K562 (cell line): ENCODE results near the gene OSBPL3. TPM values are rescaled to one million over a fixed set of nuclear protein-coding genes. Genes with fewer than 3 reads are reported as not detected.

Experiments
- AFF4 ChIP-seq: sonication (generic); formaldehyde crosslinking; IDR thresholded peaks from 2 replicates; pipeline ENCODE4 v1.8.0; 2023; ENCODE audit warnings: mild to moderate bottlenecking, missing genetic modification reagents
- CHD4 ChIP-seq: fragments of 200-600 bp; sonication (generic); IDR thresholded peaks from 3 replicates; pipeline ENCODE4 v1.6.1; 2012; ENCODE audit warnings: low read depth, mild to moderate bottlenecking, mixed read lengths, low read length, inconsistent platforms; ENCODE audit not compliant: insufficient read depth, insufficient replicate concordance, poor library complexity, severe bottlenecking
- CREM ChIP-seq: IDR thresholded peaks from 2 replicates; pipeline ENCODE4 v1.6.1; 2014; ENCODE audit warnings: antibody characterized with exemption, low read depth
- CTCF ChIP-seq, 3 experiments: IDR thresholded peaks in 2 of 3; conservative IDR thresholded peaks in 1 of 3; 2 replicates each; pipeline ENCODE4 v1.5.1; 2011 to 2012; ENCODE audit warnings: low read length in 3 of 3, mild to moderate bottlenecking in 3 of 3, control low read depth in 2 of 3, improper control_type of control experiment in 1 of 3, inconsistent platforms in 1 of 3, low read depth in 1 of 3, mixed read lengths in 1 of 3, moderate library complexity in 1 of 3; ENCODE audit not compliant: insufficient read depth in 2 of 3
- HDAC1 ChIP-seq, 2 experiments: fragments of 450-650 bp; IDR thresholded peaks; 2 replicates each; pipeline ENCODE4 v1.6.1; 2016 to 2017; ENCODE audit warnings: inconsistent platforms in 1 of 2, mild to moderate bottlenecking in 1 of 2, moderate library complexity in 1 of 2
- KLF6 ChIP-seq: fragments of 250-450 bp; sonication (Bioruptor Pico); IDR thresholded peaks from 2 replicates; pipeline ENCODE4 v1.4.0; 2020; ENCODE audit warnings: mild to moderate bottlenecking, moderate library complexity, borderline replicate concordance
- NFYB ChIP-seq: IDR thresholded peaks from 2 replicates; pipeline ENCODE4 v1.6.1; 2011; ENCODE audit warnings: mild to moderate bottlenecking, moderate library complexity; ENCODE audit not compliant: insufficient read length; ENCODE audit errors: extremely low read depth
- SAFB2 ChIP-seq: fragments of 200-400 bp; formaldehyde crosslinking; IDR thresholded peaks from 2 replicates; pipeline ENCODE4 v1.6.1; 2018; ENCODE audit warnings: borderline replicate concordance, low read length, low read depth, moderate library complexity; ENCODE audit not compliant: severe bottlenecking
- SUPT5H ChIP-seq: fragments of 450-650 bp; IDR thresholded peaks from 2 replicates; pipeline ENCODE4 v1.6.1; 2016
- TFAP4 ChIP-seq: sonication (generic); formaldehyde crosslinking; IDR thresholded peaks from 2 replicates; pipeline ENCODE4 v1.8.0; 2022; ENCODE audit warnings: missing genetic modification reagents, mild to moderate bottlenecking, moderate library complexity, borderline replicate concordance
- ZFP91 ChIP-seq: sonication (generic); formaldehyde crosslinking; IDR thresholded peaks from 2 replicates; pipeline ENCODE4 v1.8.0; 2022; ENCODE audit warnings: mild to moderate bottlenecking, missing genetic modification reagents
- polyA plus RNA-seq, 8 experiments: library from polyadenylated mRNA; depleted of rRNA in 4 of 8; stranded (reverse) in 5 of 8; unstranded in 3 of 8; fragments of >200 nt; fragmentation: Nextera tagmentation in 2 of 8; fragmentation: Illumina TruSeq in 1 of 8; extraction: Ambion mirVana in 2 of 8; extraction: Trizol in 1 of 8; gene quantifications; 2 replicates each; pipeline versions ENCODE4 v1.2.1 to v1.2.3, GENCODE V29; 2011 to 2014; ENCODE audit warnings: inconsistent platforms in 1 of 8, missing spikeins in 1 of 8
- total RNA-seq, 7 experiments: library from RNA; depleted of rRNA in 6 of 7; stranded (reverse); fragments of >200 nt in 6 of 7; fragmentation: Illumina TruSeq in 2 of 7; extraction: Trizol in 2 of 7; gene quantifications; 2 replicates each; pipeline versions ENCODE4 v1.2.1 to v1.2.3, GENCODE V29; 2011 to 2021; ENCODE audit warnings: low replicate concordance in 1 of 7
- TF ChIP-seq, protein P1 (sequence below): fragments of 200-800 bp; sonication (Bioruptor generic); IDR thresholded peaks from 2 replicates; pipeline ENCODE4 v1.6.1; 2016; ENCODE audit warnings: missing genetic modification characterization, missing compliant biosample characterization

The OSBPL3 gene
- total and polyA plus RNA-seq, 9 of the 15 experiments (the other 6 are each of a cell fraction or from before 2014, with no cell fraction given), result 4.8 to 37.2 (median 26.5) TPM

DNA sequence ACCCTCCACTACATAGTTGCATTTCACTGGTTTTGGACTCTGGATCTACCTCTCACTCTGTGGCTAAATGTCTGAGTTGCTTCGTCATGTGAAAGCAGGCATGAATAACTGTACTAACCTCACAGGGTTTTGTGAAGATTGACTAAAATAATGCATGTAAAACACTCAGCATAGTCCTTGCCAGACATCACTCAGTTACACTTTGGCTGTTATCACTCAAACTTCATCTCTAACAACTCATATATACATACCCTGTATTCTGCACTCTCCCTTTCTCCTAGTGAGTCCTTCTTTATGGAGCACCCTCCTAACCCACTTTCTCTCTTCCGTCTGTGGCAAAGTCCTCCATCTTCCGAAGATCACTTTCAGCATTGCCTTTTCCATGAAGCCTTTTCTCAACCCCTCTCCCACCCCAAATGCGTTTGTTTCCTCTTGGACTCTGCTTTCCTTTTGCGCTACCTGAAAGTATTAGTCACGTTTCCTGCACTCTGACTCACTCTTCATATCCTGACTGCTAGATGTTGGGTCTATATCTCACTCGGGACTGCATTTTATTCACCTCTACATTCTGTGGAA lies 72.6 kb downstream of the OSBPL3 start (continued):
- TF ChIP-seq, protein P1, sequence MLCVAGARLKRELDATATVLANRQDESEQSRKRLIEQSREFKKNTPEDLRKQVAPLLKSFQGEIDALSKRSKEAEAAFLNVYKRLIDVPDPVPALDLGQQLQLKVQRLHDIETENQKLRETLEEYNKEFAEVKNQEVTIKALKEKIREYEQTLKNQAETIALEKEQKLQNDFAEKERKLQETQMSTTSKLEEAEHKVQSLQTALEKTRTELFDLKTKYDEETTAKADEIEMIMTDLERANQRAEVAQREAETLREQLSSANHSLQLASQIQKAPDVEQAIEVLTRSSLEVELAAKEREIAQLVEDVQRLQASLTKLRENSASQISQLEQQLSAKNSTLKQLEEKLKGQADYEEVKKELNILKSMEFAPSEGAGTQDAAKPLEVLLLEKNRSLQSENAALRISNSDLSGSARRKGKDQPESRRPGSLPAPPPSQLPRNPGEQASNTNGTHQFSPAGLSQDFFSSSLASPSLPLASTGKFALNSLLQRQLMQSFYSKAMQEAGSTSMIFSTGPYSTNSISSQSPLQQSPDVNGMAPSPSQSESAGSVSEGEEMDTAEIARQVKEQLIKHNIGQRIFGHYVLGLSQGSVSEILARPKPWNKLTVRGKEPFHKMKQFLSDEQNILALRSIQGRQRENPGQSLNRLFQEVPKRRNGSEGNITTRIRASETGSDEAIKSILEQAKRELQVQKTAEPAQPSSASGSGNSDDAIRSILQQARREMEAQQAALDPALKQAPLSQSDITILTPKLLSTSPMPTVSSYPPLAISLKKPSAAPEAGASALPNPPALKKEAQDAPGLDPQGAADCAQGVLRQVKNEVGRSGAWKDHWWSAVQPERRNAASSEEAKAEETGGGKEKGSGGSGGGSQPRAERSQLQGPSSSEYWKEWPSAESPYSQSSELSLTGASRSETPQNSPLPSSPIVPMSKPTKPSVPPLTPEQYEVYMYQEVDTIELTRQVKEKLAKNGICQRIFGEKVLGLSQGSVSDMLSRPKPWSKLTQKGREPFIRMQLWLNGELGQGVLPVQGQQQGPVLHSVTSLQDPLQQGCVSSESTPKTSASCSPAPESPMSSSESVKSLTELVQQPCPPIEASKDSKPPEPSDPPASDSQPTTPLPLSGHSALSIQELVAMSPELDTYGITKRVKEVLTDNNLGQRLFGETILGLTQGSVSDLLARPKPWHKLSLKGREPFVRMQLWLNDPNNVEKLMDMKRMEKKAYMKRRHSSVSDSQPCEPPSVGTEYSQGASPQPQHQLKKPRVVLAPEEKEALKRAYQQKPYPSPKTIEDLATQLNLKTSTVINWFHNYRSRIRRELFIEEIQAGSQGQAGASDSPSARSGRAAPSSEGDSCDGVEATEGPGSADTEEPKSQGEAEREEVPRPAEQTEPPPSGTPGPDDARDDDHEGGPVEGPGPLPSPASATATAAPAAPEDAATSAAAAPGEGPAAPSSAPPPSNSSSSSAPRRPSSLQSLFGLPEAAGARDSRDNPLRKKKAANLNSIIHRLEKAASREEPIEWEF (CRISPR knock-in tag), result no peak
- TF ChIP-seq CTCF (IDR thresholded peaks at IDR 0.05 in 2 of 3, conservative IDR thresholded peaks at IDR 0.05 in 1 of 3; ENCODE audit: insufficient read depth in 2 of 3, low read depth in 1 of 3, low read length in 3 of 3), result no peak
- TF ChIP-seq CHD4, result no peak
- TF ChIP-seq AFF4 (CRISPR knock-in tag), result no peak
- TF ChIP-seq SAFB2, result no peak
- no peak for TF ChIP-seq NFYB
- 0 out of 2 replicates have a peak, but pooled peaks have one; percentile 45 for TF ChIP-seq SUPT5H
- TF ChIP-seq KLF6 (CRISPR knock-in tag), result no peak
- 0 out of 2 replicates have a peak, but pooled peaks have one; percentile 4 for TF ChIP-seq CREM
- no peak for TF ChIP-seq ZFP91 (CRISPR knock-in tag)
- peak in 1 of 2 experiments; percentile 47; a peak in 2 of 4 replicates for TF ChIP-seq HDAC1 (IDR thresholded peaks at IDR 0.05)
- no peak for TF ChIP-seq TFAP4 (CRISPR knock-in tag)
